ENCODE results near the gene ASPSCR1.
A peak's percentile ranks its signal among the peaks of the same experiment; 100 is the strongest.
"Not testable (repeated sequence)": the region's sequence is repeated elsewhere in the genome, so short reads cannot be mapped to it uniquely, and the experiment has no call there.

ASPSCR1 gene

GRCh38 chr17:82025401-82026107, 48.1 kb downstream of the ASPSCR1 start:
- DNase-seq: no peak

DNA sequence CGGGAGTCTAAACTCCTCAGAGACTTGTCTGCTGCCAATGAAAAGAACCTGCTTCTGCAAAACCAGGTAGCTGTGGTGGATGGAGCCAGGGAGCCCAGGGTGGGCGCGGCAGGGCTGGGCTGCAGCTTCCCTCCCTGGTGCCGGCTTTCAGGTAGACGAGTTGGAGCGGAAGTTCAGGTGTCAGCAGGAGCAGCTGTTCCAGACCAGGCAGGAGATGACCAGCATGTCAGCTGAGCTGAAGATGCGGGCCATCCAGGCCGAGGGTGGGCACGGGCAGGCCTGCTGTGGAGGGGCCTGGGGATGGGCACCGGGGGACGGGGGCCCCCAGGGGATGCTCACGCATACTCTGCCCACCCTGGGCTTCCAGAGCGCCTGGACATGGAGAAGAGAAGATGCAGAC, 50.8 kb downstream of the ASPSCR1 start:
- DNase-seq: no peak

DNA sequence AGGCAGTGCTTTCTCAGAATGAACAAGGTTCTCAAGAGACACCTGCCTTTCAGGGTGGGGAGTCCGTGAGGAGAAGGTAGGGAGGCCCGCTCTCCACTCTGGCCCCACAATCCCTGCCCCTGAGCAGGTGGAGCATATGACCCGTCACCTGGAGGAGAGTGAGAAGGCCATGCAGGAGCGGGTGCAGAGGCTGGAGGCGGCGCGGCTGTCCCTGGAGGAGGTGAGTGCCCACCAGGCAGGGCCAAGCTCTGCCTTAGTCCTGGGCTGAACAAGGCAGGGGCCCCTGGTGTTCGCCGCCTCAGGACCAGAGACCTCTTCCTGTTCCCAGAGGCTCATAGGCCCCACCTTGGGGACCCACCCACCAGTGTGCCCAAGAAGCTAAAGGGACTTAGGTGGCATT, 51.5 kb downstream of the ASPSCR1 start:
- no peak for DNase-seq

GRCh38 chr17:82029391-82029790, 52.0 kb downstream of the ASPSCR1 start:
- DNase-seq: no peak

- DNase-seq: no peak
Measured at GRCh38 chr17:82029990-82030469, 52.6 kb downstream of the ASPSCR1 start.

DNA sequence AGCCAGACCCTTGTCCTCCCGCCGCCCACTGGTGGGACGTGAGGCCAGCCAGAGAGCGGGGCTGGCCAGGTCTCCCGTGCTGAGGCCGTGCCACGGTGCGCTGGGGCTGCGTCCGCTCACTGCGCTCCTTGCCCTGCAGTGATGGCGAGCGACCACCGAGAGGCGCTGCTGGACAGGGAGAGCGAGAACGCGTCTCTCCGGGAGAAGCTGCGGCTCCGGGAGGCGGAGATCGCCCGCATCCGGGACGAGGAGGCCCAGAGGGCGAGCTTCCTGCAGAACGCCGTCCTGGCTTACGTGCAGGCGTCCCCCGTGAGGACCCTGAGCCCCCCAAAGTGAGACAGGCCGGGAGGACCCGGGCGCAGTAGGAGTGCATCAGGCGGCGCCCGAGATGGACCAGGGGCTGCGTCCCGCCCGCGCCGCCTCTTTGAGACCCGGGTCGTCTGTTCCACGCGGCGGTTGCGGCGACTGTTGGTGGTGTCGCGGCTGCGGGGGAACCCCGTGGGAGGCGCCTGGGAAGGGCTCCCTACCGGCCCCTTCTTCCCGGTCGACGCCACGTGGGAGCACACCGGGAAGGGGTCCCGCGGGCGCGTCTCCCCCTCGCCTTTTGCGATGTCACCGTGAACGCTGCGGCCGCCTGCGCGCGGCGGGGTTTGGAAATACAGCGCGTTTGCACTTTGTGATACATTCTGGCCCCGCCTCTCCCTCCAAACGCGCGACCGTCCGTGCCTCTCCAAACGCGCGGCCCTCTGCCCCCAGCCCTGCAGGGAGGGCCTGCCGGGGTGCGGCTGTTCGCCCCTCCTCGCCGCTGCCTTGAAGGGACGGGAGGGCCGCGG, 53.3 kb downstream of the ASPSCR1 start:
- DNase-seq: peak; percentile 89

GRCh38 chr17:82031303-82031884, 54.0 kb downstream of the ASPSCR1 start, which contains the start of gene RAC3:
Gene RAC3 (plus strand): TSS chr17:82031678. CDS start chr17:82031762, 84 bp downstream.
- DNase-seq: peak; percentile 73

DNA sequence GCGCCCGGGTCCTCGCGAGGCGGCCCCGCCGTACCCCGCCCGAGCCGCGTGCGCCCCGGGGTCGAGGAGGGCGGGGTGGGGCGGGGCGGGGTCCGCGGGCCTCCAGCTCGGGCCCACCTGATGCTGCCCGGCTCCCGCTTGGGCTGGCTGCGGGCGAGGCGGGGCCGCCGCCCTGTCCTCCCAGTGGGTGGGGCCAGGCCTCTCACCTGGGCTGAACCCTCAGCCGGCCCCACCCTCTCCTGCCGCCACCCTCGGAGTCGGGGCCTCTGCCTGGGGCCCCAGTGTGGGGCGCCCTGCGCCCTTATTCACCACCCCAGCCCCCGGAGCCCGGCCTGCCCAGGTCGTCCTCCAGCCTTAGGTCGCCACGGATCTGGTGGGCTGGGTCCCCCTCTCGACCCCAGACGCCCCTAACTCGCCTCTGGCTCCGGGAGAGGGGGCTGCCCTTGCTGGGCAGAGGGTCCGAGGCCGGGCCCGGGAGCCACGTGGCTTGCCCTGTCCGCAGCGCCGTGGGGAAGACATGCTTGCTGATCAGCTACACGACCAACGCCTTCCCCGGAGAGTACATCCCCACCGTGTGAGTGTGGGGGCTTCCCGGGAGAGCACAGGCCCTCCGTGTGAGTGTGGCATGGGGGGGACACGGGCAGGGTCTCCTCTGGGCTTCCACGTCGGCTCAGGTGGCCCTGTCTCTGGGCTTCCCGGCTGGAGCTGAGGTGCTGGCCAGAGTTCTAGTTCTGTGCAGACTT, 54.6 kb downstream of the ASPSCR1 start:
- DNase-seq: peak; percentile 65

DNA sequence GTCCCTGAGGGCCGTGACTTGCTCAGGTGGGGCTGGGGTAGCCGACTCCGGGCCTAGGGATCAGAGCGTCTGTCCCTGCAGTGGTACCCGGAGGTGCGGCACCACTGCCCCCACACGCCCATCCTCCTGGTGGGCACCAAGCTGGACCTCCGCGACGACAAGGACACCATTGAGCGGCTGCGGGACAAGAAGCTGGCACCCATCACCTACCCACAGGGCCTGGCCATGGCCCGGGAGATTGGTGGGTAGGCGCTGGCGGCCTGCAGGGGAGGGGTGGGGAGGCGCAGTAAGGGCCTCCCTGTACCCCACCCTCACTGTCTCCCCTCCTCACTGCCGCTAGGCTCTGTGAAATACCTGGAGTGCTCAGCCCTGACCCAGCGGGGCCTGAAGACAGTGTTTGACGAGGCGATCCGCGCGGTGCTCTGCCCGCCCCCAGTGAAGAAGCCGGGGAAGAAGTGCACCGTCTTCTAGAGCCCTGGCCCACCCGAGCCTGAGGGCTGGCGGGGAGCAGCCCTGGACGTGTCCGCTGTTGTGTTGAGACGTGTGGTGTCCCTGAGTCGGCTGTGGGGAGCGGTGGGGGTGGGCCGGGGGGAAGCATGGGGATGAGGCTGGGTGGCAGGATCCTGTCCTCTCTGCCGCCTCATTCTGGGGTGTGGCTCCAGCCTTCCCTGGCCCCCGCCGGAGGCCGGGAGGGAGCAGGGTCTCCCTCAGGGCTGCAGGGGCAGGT, 56.1 kb downstream of the ASPSCR1 start:
- no peak for DNase-seq

- no peak for DNase-seq
Measured at GRCh38 chr17:82034371-82035011, 57.1 kb downstream of the ASPSCR1 start.

DNA sequence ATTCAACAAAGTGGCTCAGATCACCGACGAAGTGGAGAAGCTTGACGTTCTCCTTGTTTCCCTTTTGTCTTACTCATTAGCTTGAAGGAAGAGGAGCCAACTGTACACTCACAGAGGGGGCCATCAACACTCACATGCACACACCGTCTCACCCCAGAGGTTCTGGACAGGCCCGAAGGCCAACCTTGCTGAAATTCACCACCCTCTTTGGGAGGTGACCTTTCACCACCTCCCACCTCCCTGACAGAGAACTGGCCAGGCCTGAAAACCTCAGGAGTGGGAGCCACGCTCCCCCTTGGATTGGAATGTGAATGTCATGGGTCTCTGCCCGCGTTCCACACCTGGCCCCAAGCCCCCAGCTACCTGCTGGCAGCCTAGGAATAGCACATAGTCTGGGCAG, 58.1 kb downstream of the ASPSCR1 start:
- DNase-seq: no peak

GRCh38 chr17:82035956-82036633, 58.7 kb downstream of the ASPSCR1 start:
- DNase-seq: no peak

GRCh38 chr17:82036634-82037091, 59.2 kb downstream of the ASPSCR1 start:
- DNase-seq: no peak

GRCh38 chr17:82037092-82037888, 59.9 kb downstream of the ASPSCR1 start, which contains the start of gene DCXR:
Gene DCXR (minus strand): TSS chr17:82037697. CDS start chr17:82037682, 15 bp downstream.
- DNase-seq: peak; percentile 98

GRCh38 chr17:82037889-82038195, 60.4 kb downstream of the ASPSCR1 start:
- DNase-seq: no peak

DNA sequence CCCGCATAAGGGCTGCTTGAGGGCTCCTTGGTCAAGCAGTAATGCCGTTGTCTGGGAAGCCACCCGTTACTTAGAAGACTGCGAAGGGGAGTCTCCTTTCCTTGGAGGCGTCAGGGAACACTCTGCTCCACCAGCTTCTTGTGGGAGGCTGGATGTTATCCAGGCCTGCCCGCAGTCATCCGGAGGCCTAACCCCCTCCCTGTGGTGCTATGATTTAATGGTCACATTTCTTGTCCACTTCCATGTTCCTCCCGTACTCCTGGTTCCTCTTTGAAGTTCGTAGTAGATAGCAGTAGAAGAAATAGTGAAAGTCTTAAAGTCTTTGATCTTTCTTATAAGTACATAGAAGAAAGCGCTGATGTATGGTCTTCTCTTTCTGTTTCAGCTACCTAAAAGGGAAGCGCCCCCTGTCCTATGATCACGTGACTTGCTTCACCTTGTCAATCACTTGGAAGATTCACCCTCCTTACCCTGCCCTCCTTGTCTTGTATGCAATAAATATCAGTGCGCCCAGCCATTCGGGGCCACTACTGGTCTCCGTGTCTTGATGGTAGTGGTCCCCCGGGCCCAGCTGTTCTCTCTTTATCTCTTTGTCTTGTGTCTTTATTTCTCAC, 61.5 kb downstream of the ASPSCR1 start:
- DNase-seq: not testable (repeated sequence)

GRCh38 chr17:82039695-82040299, 62.4 kb downstream of the ASPSCR1 start:
- DNase-seq: no peak

DNA sequence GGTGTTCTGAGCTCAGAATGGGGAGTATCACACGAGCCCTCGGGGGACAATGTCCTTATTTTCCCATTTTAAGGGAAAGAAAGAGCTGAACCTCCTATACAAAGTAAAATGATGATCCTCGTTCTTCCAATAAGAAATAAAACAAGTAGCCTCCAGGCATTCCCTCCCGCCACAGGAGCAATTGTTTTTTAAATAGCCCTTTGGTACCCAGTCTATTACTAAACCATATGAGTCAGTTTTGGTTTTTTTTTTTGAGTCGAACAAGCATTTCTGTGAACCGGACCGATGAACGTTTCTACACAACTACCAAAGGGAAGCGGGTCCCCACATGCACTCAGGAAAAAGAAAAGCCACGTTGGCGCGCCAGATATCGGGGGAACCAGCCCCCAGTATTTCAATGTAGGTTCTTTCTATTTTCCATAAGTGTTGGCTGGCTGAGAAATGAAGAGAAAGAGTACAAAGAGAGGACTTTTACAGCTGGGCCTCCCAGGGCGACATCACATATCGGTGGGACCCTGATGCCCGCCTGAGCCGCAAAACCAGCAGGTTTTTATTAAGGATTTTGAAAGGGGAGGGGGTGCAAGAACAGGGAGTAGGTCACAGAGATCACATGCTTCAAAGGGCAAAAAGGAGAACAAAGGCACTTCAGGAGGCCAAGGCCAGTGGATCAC, 63.9 kb downstream of the ASPSCR1 start:
- DNase-seq: no peak

DNA sequence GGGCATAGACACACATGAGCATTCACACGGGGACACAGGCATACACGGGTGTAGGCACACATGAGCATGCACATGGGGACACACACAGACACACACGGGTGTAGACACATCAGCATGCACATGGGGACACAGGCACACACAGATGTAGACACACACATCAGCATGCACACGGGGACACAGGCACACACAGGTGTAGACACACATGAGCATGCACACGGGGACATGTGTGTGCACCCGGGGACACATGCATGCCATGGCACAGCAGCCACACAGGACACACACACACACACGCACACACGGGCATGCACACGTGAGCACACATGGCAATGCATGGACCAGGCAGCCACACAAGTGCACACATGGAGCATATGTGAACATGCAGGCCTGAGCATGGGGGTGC, 65.2 kb downstream of the ASPSCR1 start:
- DNase-seq: no peak

All from NCI-H345 (cell line).